GM21367 (cell line): Measurements from ENCODE around the gene ALG14.
"Not testable (repeated sequence)": the region's sequence is repeated elsewhere in the genome, so short reads cannot be mapped to it uniquely, and the experiment has no call there.

Experiments
- ATAC-seq: cut with Tn5 transposase; IDR thresholded peaks from one replicate; pipeline ENCODE4 v1.9.1; 2021; ENCODE audit not compliant: unreplicated experiment

Gene ALG14

DNA sequence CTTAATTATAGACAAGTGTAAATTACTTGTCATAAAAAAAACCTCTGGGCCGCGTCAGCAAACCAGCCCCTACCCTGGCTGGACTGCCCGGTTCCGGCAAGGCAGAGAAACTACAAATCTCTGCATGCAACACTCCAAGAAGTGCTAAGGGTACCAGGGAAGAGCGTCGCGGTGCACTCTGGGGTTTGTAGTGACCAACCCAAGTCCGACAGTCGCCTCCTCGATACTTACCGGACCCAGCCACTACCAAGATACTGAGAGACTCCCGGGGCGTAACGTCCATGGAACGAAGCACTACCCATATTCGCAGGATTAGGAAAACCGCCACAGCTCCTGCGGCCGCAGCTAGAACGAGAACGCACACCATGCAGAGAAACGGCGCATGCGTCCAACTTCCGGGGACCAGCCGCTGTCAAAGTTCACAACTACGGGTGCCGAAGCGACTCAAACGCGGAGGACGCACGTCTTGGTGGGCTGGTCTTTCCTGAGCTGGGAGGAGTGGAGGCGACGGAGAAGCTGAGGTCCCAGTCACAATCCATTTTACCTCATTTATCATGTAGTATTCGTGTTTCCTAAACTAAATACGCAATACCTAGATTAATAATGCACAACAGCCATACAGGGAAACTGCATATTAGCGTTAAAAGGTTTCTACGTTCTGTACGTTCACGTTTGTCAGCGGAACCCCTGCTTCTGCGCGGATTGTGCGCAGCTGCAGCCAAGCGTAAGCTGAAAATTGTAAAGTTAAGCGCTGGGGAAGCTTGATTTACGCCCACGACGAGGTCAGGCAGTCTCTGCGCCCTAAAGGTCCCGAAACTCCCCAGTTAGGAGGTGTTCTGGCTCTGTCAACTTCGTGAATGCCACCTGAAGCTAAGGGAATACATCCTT lies at the start of gene ALG14:
TSS of gene ALG14 (minus strand) at position 420 of the 888 bp plus-strand sequence. CDS start at position 367, 53 bp downstream.
- peak; percentile 98 for ATAC-seq

DNA sequence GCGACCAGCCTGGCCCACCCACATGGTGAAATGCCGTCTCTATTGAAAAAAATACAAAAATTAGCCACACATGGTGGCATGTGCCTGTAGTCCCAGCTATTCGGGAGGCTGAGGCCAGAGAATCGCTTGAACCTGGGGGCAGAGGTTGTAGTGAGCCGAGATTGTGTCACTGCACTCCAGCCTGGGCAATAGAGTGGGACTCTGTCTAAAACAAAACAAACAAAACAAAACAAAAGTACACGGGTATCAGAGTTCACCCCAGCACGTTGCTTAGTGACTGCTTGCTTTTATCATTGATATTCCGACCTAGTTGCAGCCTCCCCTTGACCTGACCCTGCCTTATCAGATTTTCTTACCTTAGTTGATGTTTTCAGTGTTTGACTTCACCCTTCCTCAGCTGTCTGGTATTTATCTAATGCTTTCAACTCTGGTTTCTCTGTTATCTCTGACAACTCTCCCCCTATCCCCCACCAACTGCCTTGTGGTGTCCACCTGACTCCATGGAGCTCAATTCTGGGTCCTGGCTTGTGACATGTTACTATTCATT lies 49.5 kb upstream of the ALG14 start:
- no peak for ATAC-seq

GRCh38 chr1:95119273-95119672 lies 46.5 kb upstream of the ALG14 start:
- ATAC-seq = no peak

DNA sequence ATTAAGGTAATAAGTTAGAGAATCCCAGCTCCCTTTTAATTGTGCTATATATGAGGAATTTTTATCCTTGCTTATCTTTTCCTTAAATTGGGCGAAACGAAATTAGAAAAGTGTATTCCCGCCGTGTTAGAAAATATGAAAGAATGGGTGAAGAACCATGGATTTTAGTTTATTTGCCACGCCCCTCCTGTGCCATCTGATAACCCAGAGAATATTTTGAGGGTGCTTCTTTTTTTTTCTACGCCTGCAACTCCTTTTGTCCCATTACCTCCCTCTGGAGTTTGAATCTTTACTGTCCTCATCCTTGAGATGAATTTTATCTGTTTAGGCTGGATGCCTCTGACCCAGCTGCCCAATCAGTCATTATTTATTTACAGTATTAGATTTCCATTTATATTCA lies 46.0 kb upstream of the ALG14 start:
- no peak for ATAC-seq

- ATAC-seq = no peak
These were observed 45.3 kb upstream of the ALG14 start for GRCh38 chr1:95118067-95118499.

DNA sequence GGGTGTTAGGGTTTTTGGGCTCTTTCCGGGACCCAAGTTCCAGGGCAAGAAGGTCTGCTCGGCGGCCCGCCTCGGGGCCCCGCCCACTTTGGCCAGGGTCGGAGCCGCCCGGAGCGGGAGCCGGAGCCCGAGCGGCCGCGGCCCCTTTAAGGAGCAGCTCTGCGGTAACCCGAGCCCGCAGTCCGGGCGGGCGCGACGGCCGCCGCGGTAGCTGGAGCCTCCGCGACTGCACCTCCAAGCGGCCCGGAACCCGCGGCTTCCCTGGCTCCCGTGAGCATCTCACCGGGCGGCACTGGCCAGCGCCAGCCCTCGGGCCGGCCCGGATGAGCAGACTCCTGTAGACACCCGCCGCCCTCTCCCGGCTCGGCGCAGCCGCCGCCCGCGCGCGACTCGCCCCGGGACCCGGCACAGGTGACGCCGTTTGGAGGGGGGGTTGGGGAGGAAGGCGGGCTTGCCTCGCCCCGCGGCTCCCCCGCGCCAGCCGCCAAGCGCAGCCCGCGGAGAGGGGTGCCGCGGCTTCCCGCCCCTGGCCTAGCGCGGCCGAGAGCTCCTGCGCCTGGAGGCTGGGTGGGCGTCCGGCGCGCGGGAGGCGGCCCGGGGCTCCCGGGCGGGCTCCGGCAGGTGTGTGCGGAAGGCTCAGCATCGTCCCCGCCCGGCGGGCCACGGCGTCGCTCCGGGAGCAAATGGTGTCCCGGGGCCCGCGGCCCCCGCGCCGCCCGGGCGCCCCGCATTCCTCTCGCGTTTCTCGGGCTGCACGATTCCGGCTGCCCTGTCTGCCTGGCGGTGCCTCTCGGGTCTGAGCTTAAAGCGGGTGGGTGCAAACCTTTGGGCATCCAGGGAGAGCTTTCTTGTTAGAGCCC lies 44.7 kb upstream of the ALG14 start, which contains the start of gene TLCD4:
TSS of gene TLCD4 (plus strand) at position 149 of the 860 bp plus-strand sequence. CDS start 26,547 bp downstream, outside the sequence.
- peak; percentile 45 for ATAC-seq

- ATAC-seq = peak; percentile 68
These were observed 43.9 kb upstream of the ALG14 start for GRCh38 chr1:95116580-95117206.

GRCh38 chr1:95115708-95116137 lies 43.0 kb upstream of the ALG14 start:
- ATAC-seq = no peak

- ATAC-seq = no peak
These were observed 40.9 kb upstream of the ALG14 start for GRCh38 chr1:95113684-95114083.

DNA sequence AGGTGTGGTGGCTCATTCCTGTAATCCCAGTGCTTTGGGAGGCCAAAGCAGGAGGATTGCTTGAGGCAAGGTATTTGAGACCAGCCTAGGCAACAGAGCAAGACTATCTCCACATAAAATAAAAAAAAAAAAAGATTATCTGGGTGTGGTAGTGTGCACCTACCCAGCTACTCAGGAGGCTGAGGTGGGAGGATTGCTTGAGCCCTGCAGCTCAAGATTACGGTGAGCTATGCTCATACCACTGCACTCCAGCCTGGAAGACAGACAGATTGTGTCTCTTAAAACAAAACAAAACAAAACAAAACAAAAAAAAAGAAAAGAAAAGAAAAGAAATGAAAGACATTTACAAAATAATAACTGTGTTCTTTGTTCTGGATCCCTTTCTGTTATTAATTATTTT lies 38.3 kb upstream of the ALG14 start:
- ATAC-seq = no peak

DNA sequence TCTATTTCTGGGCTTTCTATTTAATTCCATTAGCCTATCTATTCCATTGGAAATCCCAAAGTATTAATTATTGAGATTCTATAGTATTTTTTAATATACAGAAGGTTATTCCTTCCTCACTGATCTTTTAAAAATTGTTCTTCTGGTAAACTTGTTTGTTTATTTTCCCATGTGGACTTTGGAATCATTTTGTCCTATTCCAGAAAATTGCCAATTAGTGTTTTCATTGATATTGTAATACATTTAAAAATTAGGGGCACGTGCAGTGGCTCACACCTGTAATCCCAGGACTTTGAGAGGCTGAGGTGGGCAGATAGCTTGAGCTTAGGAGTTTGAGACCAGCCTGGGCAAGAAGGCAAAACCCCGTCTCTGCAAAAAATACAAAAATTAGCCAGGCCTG lies 36.0 kb upstream of the ALG14 start:
- no peak for ATAC-seq

GRCh38 chr1:95098196-95098595 lies 25.4 kb upstream of the ALG14 start:
- no peak for ATAC-seq

- no peak for ATAC-seq
These were observed 24.7 kb upstream of the ALG14 start for GRCh38 chr1:95097426-95097825.

GRCh38 chr1:95096218-95096841 lies 23.6 kb upstream of the ALG14 start:
- peak; percentile 21 for ATAC-seq

GRCh38 chr1:95095833-95096217 lies 23.1 kb upstream of the ALG14 start:
- peak; percentile 99 for ATAC-seq

DNA sequence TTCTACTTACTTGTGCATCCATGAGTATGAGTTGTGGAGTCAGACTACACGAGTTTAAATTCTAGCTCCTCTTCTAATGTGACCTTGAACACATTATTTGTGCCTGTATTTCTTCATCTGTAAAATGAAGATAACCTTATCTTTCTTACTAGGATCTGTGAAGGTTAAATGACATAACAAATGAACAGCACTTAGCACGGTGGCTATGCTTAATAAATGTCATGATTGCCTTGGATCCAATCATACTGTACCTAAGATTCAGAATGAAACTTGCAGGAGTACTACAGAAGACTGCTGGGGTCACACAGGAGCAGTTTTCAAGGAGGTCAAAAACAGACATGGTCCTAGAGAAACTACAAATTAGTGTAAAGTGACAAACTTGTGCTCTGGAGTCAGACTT lies 22.2 kb upstream of the ALG14 start:
- no peak for ATAC-seq

GRCh38 chr1:95093296-95093695 lies 20.5 kb upstream of the ALG14 start:
- ATAC-seq = no peak

DNA sequence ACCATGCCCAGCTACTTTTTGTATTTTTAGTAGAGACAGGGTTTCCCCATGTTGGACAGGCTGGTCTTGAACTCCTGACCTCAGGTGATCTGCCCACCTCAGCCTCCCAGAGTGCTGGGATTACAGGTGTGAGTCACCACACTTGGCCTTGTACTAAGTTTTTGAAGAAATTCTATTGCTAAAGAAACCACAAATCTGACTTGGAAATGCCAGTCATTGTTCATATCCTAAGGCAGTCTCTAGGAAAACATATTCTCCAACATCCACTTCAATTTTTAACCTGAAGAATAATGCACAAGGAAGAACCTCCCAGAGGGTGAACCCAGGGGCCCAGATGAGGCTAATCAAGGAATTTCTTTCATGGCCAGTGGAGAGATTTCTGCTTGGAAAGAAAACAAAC lies 20.1 kb upstream of the ALG14 start:
- not testable (repeated sequence) for ATAC-seq

- not testable (repeated sequence) for ATAC-seq
These were observed 18.5 kb upstream of the ALG14 start for GRCh38 chr1:95091290-95091689.

DNA sequence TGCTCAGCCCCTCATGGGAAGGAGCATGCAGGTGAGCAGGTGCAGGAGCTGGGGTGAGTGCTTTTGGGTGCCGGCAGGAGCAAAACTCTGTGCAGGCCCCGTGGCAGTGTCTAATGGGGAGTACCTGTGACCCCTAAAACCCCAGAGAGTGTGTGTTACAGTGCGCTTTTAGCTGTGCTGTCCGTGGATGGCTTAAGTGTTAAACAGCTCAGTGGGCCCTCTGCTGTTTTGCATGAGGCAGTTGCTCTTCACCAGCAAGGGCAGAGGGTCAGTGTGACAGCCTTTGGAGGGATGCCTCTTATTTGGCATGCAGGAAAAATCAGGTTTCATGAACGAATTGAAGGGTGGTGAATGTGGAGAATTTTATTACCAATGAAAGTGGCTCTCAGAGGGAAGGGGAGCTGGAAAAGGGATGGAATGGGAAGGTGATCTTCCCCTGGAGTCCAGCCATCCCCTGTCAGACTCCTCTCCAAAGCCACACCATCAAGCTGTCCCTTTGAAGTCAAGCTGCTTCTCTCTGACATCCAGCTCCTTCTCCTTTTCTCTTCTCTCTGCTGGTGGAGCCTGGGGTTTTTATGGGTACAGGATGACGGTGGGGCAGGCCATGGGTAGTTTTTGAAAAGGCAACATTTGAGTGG lies 17.0 kb upstream of the ALG14 start:
- no peak for ATAC-seq
